Occipital lobe (tissue), 2 donors: ENCODE results near the gene ARHGAP42. TPM values are rescaled to one million over a fixed set of nuclear protein-coding genes. Genes with fewer than 3 reads are reported as not detected.

Experiments
- DNase-seq: peaks from one replicate; lab custom pipeline; 2025; lab: John Stamatoyannopoulos, UW
- total RNA-seq: library from RNA; depleted of rRNA; stranded (reverse); fragments of >200 nt; gene quantifications from one replicate; pipeline ENCODE4 v1.2.3, GENCODE V29; 2014

Gene ARHGAP42
- total RNA-seq, 1 donor from 2014 or later = 7.2 TPM

DNA sequence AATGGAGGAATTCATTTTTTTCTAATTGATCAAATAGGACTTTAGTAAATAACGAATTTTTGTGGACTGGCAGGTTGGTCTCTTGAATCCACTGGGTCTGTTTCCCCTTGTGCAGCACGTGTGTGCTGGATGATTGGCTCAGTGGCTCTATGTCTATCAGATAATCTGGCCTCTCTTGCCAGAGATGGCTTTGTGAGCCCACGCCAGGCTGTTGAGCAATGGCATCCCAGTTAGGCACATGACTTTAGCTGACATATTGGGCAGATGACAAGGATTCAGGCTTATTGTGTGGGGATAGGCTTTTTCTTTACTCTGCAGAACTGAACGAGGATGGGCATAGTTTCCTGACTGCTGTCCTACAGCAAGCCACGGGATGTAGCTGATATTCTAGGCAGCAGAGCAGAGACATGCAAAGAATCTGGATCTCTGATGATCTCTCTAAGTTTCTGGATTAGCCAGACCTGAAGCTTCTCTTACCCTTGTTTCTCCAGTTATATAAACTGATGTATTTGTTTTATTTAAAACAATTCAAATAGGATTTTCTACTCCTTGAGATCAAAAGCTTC is 144.9 kb downstream of the ARHGAP42 start:
- no peak for DNase-seq

- DNase-seq = no peak
These were observed 145.7 kb downstream of the ARHGAP42 start for GRCh38 chr11:100832829-100833228.

- DNase-seq = no peak
These were observed 146.2 kb downstream of the ARHGAP42 start for GRCh38 chr11:100833276-100833675.

GRCh38 chr11:100835854-100836253 is 148.8 kb downstream of the ARHGAP42 start:
- no peak for DNase-seq

- DNase-seq = no peak
These were observed 150.2 kb downstream of the ARHGAP42 start for GRCh38 chr11:100837311-100837710.

DNA sequence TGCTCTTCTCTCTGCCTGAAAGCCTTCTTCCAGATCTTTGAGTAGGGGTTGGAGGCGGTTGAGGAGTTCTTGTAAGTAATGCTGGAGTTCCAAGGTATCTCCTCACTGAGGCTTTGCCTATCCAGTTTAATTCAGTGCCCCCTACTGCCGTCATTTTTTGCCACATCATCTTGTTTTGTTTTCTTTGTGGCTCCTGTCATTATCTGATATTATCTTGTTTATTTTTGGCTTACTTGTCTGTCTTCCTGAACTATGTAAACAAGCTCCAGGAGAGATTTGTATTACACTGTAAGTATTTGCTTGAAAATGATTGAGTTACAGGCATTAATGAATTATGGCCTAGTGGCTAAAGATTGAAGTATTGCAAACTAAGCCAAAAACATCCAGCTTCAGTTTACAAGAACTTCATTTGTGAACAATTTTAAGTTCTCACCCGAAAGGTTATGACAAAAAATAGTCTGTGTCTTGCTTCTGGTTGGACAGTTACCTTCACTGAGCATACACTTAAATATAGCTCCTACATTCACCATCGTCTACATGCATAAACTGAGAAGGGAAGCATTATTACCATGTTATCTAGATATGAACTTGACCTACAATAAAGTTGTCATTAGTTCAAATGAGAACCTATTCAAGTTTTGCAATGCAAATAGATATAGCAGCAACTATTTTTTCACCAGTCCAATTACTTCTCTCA is 154.8 kb downstream of the ARHGAP42 start:
- no peak for DNase-seq

GRCh38 chr11:100847696-100848216 is 160.7 kb downstream of the ARHGAP42 start:
- no peak for DNase-seq

- DNase-seq = no peak
These were observed 162.2 kb downstream of the ARHGAP42 start for GRCh38 chr11:100849009-100849900.

- no peak for DNase-seq
These were observed 162.8 kb downstream of the ARHGAP42 start for GRCh38 chr11:100849901-100850235.

DNA sequence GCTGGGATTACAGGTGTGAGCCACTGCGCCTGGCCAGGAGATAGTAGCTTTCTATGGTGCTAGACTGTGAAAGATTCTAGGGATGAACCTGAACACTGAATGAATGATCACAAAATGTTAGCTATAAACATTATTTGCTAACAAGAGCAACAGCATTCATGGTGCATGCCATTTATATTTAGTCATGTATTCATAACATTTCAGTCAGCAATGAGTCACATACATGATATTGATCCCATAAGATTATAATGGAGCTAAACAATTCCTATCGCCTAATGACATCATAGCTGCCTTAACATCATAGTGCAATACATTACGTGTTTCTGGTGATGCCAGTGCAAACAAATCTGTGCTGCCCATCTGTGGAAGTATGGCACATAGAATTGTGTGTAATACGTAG is 164.1 kb downstream of the ARHGAP42 start:
- no peak for DNase-seq

DNA sequence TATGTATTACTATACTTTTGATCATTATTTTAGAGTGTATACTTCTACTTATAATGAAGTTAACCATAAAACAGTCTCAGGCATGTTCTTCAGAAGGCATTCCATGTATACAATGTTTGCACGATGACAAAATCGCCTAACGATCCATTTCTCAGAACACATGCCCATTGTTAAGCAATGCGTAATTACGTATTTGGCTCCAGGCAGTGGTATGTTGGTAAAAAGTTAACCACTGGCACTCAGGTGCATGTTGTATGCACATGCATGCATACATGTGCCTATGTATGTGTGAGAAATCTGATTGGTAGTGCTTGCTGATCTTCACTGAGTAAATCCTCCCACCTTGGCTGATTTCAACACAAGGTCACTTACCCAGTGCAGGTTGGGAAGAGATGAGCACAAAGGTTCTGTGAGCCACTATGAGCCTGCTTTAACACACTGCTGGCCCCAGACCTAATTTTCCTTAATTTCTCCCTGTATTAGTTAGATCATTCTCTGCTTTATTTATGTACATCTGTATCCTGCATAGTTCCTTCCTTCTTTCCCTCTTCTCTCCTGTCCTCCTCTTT is 164.6 kb downstream of the ARHGAP42 start:
- no peak for DNase-seq

GRCh38 chr11:100855466-100856067 is 168.5 kb downstream of the ARHGAP42 start:
- DNase-seq = no peak

GRCh38 chr11:100857236-100858005 is 170.3 kb downstream of the ARHGAP42 start:
- no peak for DNase-seq

GRCh38 chr11:100860318-100861155 is 173.4 kb downstream of the ARHGAP42 start:
- DNase-seq = no peak

GRCh38 chr11:100861212-100861611 is 174.1 kb downstream of the ARHGAP42 start:
- DNase-seq = no peak

DNA sequence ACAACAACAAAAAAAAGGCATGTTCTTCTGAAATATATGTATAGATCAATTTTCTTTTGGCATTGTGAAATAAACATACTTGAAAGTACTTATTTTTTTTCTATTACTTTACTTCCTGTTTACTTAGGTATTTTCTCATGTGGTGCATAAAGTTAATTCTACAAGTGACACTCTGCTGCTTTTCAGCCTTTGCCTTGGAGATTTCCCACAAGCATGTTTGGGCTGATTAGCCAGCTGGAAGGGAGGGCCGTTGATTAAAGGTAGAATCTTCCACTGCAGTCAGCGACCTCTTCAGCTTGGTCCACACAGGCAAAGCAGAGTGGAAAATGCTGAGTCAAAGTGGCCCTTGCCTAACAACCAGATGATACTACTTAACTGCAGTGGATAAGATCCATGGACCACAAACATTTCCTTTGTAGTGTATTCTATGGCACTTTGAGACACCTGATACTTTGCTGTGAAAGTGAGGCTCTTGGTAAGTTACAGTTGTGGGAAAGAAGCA is 176.0 kb downstream of the ARHGAP42 start:
- DNase-seq = no peak

DNA sequence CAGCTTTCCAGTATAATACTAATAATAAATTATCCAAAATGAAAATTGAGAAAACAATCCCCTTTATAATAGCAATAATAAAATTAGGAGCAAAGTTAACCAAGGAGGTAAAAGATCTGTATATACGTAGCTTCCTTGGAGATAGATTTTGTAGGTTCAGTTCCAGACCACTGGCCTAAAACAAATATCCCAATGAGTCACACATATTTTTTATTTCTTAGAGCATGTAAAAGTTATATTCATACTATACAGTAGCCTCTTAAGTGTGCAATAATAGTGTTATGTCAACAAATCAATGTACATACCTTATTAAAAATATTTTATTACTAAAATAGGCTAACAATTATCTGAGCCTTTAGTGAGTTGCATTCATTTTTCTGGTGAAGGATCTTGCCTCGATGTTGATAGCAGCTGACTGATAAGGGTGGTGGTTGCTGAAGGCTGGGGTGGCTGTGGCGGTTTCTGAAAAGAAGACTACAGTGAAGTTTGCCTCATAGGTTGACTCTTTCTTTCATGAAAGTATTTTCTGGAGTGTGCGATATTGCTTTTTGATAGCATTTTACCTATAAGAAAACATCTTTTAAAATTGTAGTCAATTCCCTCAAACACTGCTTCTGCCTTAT is 178.5 kb downstream of the ARHGAP42 start:
- no peak for DNase-seq

GRCh38 chr11:100866453-100866852 is 179.4 kb downstream of the ARHGAP42 start:
- no peak for DNase-seq

- DNase-seq = no peak
These were observed 180.5 kb downstream of the ARHGAP42 start for GRCh38 chr11:100867606-100868005.
